SK-N-SH treated with all-trans-retinoic acid at 6 μM for 48 hours (cell line): ENCODE results near the gene ELP4.

Source experiments
- ATAC-seq: fragments of 200-7000 bp; cut with Tn5 transposase; 3 replicates; pipeline ENCODE4 v1.9.1; 2020; ENCODE audit warnings: mild to moderate bottlenecking, moderate library complexity
- ARNTL ChIP-seq: fragments of 450-650 bp; formaldehyde crosslinking; IDR thresholded peaks from 2 replicates; pipeline ENCODE4 v1.5.0; 2020; ENCODE audit warnings: low read depth, mild to moderate bottlenecking, moderate library complexity, borderline replicate concordance
- BACH2 ChIP-seq: fragments of 250-450 bp; sonication (Bioruptor Pico); IDR thresholded peaks from 2 replicates; pipeline ENCODE4 v1.9.0; 2021; ENCODE audit warnings: mild to moderate bottlenecking, borderline replicate concordance
- CREB5 ChIP-seq: fragments of 250-450 bp; sonication (Bioruptor Pico); IDR thresholded peaks from 2 replicates; pipeline ENCODE4 v1.5.1; 2020; ENCODE audit warnings: low read depth, mild to moderate bottlenecking, moderate library complexity
- CSDC2 ChIP-seq: fragments of 250-450 bp; sonication (Bioruptor Pico); IDR thresholded peaks from 2 replicates; pipeline ENCODE4 v1.5.0; 2020; ENCODE audit warnings: mild to moderate bottlenecking, moderate library complexity
- GLIS3 ChIP-seq: fragments of 250-450 bp; sonication (Bioruptor Pico); IDR thresholded peaks from 2 replicates; pipeline ENCODE4 v1.5.0; 2020; ENCODE audit warnings: mild to moderate bottlenecking, moderate library complexity
- ISL1 ChIP-seq: fragments of 250-450 bp; sonication (Bioruptor Pico); IDR thresholded peaks from 2 replicates; pipeline ENCODE4 v2.1.2; 2022; ENCODE audit warnings: mild to moderate bottlenecking, moderate library complexity
- OSR1 ChIP-seq: fragments of 250-450 bp; sonication (Bioruptor Pico); IDR thresholded peaks from 2 replicates; pipeline ENCODE4 v1.8.0; 2022; ENCODE audit warnings: moderate library complexity, mild to moderate bottlenecking, inconsistent platforms
- PATZ1 ChIP-seq: fragments of 250-450 bp; sonication (Bioruptor Pico); IDR thresholded peaks from 2 replicates; pipeline ENCODE4 v1.8.0; 2020; ENCODE audit warnings: mild to moderate bottlenecking, moderate library complexity, borderline replicate concordance
- PPARA ChIP-seq: fragments of 250-450 bp; sonication (Bioruptor Pico); IDR thresholded peaks from 2 replicates; pipeline ENCODE4 v1.5.0; 2020; ENCODE audit warnings: mild to moderate bottlenecking, borderline replicate concordance
- RARB ChIP-seq: fragments of 250-450 bp; sonication (Bioruptor Pico); IDR thresholded peaks from 2 replicates; pipeline ENCODE4 v1.8.0; 2021; ENCODE audit warnings: mild to moderate bottlenecking, moderate library complexity
- TCF4 ChIP-seq: fragments of 250-450 bp; sonication (Bioruptor Pico); IDR thresholded peaks from 2 replicates; pipeline ENCODE4 v1.8.0; 2021; ENCODE audit warnings: mild to moderate bottlenecking, moderate library complexity, borderline replicate concordance
- TOX ChIP-seq: fragments of 250-450 bp; sonication (Bioruptor Pico); IDR thresholded peaks from 2 replicates; pipeline ENCODE4 v1.8.0; 2021; ENCODE audit warnings: mild to moderate bottlenecking, moderate library complexity, borderline replicate concordance
- ZC3H10 ChIP-seq: fragments of 250-450 bp; sonication (Bioruptor Pico); IDR thresholded peaks from 2 replicates; pipeline ENCODE4 v1.5.1; 2021; ENCODE audit warnings: mild to moderate bottlenecking, moderate library complexity
- ZFP3 ChIP-seq: fragments of 250-450 bp; sonication (Bioruptor Pico); IDR thresholded peaks from 2 replicates; pipeline ENCODE4 v1.5.0; 2020; ENCODE audit warnings: mild to moderate bottlenecking, moderate library complexity
- ZFP30 ChIP-seq: fragments of 450-650 bp; formaldehyde crosslinking; IDR thresholded peaks from 2 replicates; pipeline ENCODE4 v1.5.0; 2022; ENCODE audit warnings: mild to moderate bottlenecking, moderate library complexity
- ZNF565 ChIP-seq: fragments of 450-650 bp; formaldehyde crosslinking; conservative IDR thresholded peaks from 2 replicates; pipeline ENCODE4 v1.5.0; 2020; ENCODE audit warnings: low read depth, mild to moderate bottlenecking, moderate library complexity
- ZNF70 ChIP-seq: fragments of 450-650 bp; formaldehyde crosslinking; IDR thresholded peaks from 2 replicates; pipeline ENCODE4 v1.5.0; 2020; ENCODE audit warnings: mild to moderate bottlenecking, moderate library complexity
- ZNF8 ChIP-seq: fragments of 450-650 bp; formaldehyde crosslinking; IDR thresholded peaks from 2 replicates; pipeline ENCODE4 v1.5.0; 2020; ENCODE audit warnings: mild to moderate bottlenecking, moderate library complexity
- TF ChIP-seq, protein P1 (sequence below): fragments of 250-450 bp; sonication (Bioruptor Pico); IDR thresholded peaks from 2 replicates; pipeline ENCODE4 v1.5.1; 2021; ENCODE audit warnings: mild to moderate bottlenecking, moderate library complexity
- TF ChIP-seq, protein P2 (sequence below): fragments of 250-450 bp; sonication (Bioruptor Pico); IDR thresholded peaks from 2 replicates; pipeline ENCODE4 v1.5.0; 2020; ENCODE audit warnings: mild to moderate bottlenecking, moderate library complexity

Gene ELP4

DNA sequence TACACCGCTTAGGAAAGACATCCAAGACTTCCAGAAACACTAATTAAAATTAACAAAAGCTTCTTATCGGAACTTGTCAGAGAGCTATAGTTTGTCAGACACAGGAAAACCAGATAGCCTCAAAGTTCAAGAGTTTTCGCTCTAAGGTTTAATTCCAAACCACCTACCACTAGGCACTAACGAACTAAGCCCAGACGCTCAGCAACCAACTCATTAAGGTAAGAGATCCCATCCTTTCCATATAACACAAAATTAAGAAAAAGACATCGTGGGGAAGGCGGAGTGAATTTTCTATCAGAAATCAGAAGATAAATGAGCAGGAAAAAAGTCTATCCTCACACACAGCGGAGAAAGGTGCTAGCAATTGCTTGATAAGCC, 527 bp upstream of the ELP4 start (continued):
- TF ChIP-seq GLIS3 (CRISPR knock-in tag) (no peak), ZNF70 (CRISPR knock-in tag) (no peak)

DNA sequence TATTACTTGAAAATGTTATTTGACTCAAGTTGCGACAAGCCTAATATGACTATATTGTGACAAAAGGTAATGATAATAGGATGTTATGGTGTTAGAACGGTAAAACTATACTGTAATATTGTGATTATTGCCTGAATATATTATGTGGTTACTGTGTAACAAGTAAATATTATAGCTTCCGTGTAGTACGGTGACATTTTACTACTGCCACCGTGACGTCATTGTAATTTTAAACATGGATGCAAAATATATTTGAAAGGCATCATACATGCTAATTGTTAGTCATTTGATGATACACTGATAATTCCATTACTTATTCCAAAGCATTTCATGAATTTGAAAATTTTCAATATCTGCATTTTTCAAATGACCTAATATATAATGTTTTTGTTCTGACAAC, 2.5 kb downstream of the ELP4 start:
- no peak for ATAC-seq

DNA sequence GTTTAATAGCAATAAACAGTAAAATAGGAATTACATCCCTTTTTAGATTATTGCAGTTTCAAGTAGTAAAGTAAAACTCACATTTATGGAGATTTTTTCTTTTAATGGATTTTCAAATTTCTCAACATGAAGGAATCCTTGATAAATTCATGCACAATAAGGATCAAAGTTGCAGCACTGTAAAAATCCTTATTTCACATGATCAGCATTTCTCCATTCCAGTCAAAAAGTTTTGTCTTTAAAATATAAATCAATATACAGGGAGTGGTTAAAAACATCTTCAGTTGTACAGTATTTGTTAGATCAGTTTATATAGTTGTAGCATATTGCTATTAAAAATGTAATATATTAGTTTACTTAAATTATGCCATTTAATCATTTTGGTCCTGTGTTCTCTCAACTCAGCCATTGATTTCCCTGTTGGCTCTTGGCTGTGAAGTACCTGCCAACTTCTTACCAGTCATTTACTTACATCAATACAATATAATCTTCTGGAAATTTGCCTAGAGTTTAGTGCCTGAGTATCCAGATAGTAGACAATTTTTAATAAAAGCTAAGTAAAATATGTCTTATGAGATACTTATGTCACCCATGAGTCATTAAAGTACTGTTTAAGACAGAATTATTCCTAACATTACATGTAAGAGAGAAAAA, 12.1 kb downstream of the ELP4 start:
- TF ChIP-seq ISL1 (CRISPR knock-in tag) (peak; percentile 40), ZFP30 (no peak)

More for the DNA sequence above, 2.5 kb downstream of the ELP4 start:
- TF ChIP-seq ZFP3 (CRISPR knock-in tag): no peak
- TF ChIP-seq TCF4: no peak
- TF ChIP-seq, protein P1, sequence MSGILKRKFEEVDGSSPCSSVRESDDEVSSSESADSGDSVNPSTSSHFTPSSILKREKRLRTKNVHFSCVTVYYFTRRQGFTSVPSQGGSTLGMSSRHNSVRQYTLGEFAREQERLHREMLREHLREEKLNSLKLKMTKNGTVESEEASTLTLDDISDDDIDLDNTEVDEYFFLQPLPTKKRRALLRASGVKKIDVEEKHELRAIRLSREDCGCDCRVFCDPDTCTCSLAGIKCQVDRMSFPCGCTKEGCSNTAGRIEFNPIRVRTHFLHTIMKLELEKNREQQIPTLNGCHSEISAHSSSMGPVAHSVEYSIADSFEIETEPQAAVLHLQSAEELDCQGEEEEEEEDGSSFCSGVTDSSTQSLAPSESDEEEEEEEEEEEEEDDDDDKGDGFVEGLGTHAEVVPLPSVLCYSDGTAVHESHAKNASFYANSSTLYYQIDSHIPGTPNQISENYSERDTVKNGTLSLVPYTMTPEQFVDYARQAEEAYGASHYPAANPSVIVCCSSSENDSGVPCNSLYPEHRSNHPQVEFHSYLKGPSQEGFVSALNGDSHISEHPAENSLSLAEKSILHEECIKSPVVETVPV: no peak
- TF ChIP-seq GLIS3 (CRISPR knock-in tag): no peak
- TF ChIP-seq TOX (CRISPR knock-in tag): no peak
- TF ChIP-seq ZFP30: no peak
- no peak for TF ChIP-seq OSR1 (CRISPR knock-in tag)
- TF ChIP-seq BACH2 (CRISPR knock-in tag): no peak
- TF ChIP-seq ZNF565 (CRISPR knock-in tag): no peak
- no peak for TF ChIP-seq PPARA (CRISPR knock-in tag)
- TF ChIP-seq, protein P2, sequence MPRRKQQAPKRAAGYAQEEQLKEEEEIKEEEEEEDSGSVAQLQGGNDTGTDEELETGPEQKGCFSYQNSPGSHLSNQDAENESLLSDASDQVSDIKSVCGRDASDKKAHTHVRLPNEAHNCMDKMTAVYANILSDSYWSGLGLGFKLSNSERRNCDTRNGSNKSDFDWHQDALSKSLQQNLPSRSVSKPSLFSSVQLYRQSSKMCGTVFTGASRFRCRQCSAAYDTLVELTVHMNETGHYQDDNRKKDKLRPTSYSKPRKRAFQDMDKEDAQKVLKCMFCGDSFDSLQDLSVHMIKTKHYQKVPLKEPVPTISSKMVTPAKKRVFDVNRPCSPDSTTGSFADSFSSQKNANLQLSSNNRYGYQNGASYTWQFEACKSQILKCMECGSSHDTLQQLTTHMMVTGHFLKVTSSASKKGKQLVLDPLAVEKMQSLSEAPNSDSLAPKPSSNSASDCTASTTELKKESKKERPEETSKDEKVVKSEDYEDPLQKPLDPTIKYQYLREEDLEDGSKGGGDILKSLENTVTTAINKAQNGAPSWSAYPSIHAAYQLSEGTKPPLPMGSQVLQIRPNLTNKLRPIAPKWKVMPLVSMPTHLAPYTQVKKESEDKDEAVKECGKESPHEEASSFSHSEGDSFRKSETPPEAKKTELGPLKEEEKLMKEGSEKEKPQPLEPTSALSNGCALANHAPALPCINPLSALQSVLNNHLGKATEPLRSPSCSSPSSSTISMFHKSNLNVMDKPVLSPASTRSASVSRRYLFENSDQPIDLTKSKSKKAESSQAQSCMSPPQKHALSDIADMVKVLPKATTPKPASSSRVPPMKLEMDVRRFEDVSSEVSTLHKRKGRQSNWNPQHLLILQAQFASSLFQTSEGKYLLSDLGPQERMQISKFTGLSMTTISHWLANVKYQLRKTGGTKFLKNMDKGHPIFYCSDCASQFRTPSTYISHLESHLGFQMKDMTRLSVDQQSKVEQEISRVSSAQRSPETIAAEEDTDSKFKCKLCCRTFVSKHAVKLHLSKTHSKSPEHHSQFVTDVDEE (CRISPR knock-in tag): no peak

GRCh38 chr11:31529189-31529588, 19.6 kb downstream of the ELP4 start:
- no peak for ATAC-seq
- no peak for TF ChIP-seq ZC3H10
- TF ChIP-seq PATZ1: no peak
- no peak for TF ChIP-seq ZFP30
- TF ChIP-seq CSDC2 (CRISPR knock-in tag): no peak
- TF ChIP-seq ZNF8: no peak
- TF ChIP-seq, all 23 proteins: peak for 0

More for the DNA sequence above, 12.1 kb downstream of the ELP4 start:
- ATAC-seq: no peak

DNA sequence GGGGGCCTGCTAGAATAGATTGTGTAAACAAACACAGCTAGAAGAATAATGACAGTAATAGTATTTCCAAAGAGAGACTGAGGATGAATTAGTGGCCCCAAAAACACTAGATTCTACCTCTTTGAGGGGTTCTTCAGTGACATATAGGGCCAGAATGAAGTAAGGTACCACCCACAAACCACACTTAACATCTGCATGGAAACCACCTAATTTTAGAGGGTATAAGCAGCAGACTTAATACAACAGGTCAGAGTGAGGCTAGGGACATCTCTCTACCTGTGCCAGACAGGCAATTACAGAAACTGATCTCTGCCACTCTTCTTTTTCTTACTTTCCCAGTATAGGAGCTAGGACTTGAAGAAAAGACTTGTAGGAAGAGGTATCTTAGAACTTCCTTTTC, 20.1 kb downstream of the ELP4 start:
- ATAC-seq: no peak
- TF ChIP-seq ZNF565 (CRISPR knock-in tag) (no peak), PPARA (CRISPR knock-in tag) (no peak), GLIS3 (CRISPR knock-in tag) (no peak), ZNF70 (CRISPR knock-in tag) (no peak), CREB5 (CRISPR knock-in tag) (no peak), ZNF8 (no peak), ISL1 (CRISPR knock-in tag) (no peak), ZFP30 (no peak), BACH2 (CRISPR knock-in tag) (no peak), RARB (no peak), OSR1 (CRISPR knock-in tag) (no peak), PATZ1 (no peak), ARNTL (CRISPR knock-in tag) (no peak)
- TF ChIP-seq, protein P1: no peak
- TF ChIP-seq, protein P2 (CRISPR knock-in tag): no peak
